ENCODE results near the gene WT1. TPM values are rescaled to one million over a fixed set of nuclear protein-coding genes. Genes with fewer than 3 reads are reported as not detected.

Gene WT1
- total RNA-seq, 1 experiment from 2014 or later = not detected

DNA sequence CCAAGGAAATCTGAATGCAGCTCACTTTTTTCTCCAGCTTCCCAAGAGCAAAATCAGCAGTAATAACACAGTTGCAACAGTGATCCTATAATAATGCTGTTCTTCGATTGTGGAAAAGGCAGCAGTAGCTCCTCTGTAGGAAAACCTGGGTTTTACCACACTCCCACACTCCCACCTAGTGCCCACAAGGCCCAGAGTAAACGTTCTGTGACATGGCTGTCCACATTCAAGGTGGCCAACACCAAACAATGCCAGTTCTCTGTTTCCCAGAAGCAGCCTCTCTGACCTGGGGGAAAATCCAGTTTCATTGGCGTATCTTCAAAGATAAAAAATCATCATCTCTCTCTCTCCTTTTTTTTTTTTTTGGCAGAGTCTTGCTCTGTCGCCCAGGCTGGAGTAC is 40.2 kb downstream of the WT1 start (continued):
- no peak for TF ChIP-seq TEAD4 (CRISPR knock-in tag; IDR thresholded peaks at IDR 0.05)
- TF ChIP-seq, protein P1, sequence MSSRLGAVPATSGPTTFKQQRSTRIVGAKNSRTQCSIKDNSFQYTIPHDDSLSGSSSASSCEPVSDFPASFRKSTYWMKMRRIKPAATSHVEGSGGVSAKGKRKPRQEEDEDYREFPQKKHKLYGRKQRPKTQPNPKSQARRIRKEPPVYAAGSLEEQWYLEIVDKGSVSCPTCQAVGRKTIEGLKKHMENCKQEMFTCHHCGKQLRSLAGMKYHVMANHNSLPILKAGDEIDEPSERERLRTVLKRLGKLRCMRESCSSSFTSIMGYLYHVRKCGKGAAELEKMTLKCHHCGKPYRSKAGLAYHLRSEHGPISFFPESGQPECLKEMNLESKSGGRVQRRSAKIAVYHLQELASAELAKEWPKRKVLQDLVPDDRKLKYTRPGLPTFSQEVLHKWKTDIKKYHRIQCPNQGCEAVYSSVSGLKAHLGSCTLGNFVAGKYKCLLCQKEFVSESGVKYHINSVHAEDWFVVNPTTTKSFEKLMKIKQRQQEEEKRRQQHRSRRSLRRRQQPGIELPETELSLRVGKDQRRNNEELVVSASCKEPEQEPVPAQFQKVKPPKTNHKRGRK (CRISPR knock-in tag; IDR thresholded peaks at IDR 0.05; ENCODE audit: borderline replicate concordance) = no peak
- no peak for TF ChIP-seq HMGA2 (CRISPR knock-in tag; IDR thresholded peaks at IDR 0.05)

DNA sequence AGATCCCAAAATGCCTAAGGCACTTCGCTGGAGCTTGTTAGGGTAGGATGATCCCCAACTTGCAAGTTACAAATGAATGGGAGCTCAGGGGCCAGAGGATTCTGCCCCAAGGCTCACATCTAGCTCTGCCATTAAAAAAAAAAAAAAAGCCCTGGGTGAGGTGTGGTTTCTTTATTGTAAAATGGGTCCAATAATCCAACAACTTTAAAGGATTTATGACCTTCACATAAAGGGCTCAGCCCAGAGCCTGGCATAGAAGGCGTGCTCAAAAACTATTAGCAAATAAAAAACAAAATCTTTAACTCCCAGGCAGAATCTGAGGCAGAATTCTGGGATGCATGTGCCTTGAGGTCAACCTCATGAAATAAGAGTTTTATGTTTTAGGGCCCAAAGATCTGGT is 42.5 kb downstream of the WT1 start:
- TF ChIP-seq, protein P2, sequence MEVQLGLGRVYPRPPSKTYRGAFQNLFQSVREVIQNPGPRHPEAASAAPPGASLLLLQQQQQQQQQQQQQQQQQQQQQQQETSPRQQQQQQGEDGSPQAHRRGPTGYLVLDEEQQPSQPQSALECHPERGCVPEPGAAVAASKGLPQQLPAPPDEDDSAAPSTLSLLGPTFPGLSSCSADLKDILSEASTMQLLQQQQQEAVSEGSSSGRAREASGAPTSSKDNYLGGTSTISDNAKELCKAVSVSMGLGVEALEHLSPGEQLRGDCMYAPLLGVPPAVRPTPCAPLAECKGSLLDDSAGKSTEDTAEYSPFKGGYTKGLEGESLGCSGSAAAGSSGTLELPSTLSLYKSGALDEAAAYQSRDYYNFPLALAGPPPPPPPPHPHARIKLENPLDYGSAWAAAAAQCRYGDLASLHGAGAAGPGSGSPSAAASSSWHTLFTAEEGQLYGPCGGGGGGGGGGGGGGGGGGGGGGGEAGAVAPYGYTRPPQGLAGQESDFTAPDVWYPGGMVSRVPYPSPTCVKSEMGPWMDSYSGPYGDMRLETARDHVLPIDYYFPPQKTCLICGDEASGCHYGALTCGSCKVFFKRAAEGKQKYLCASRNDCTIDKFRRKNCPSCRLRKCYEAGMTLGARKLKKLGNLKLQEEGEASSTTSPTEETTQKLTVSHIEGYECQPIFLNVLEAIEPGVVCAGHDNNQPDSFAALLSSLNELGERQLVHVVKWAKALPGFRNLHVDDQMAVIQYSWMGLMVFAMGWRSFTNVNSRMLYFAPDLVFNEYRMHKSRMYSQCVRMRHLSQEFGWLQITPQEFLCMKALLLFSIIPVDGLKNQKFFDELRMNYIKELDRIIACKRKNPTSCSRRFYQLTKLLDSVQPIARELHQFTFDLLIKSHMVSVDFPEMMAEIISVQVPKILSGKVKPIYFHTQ (CRISPR knock-in tag; IDR thresholded peaks at IDR 0.05) = no peak
- TF ChIP-seq JAZF1 (CRISPR knock-in tag; IDR thresholded peaks at IDR 0.05) (no peak), SMAD4 (CRISPR knock-in tag; IDR thresholded peaks at IDR 0.05) (no peak), ZNF671 (CRISPR knock-in tag; IDR thresholded peaks at IDR 0.05) (no peak), ZNF317 (CRISPR knock-in tag; IDR thresholded peaks at IDR 0.05; ENCODE audit: borderline replicate concordance, low read depth) (no peak), RELA (CRISPR knock-in tag; IDR thresholded peaks at IDR 0.05; ENCODE audit: borderline replicate concordance) (no peak), NR2C2 (CRISPR knock-in tag; IDR thresholded peaks at IDR 0.05) (no peak), NFYB (CRISPR knock-in tag; conservative IDR thresholded peaks at IDR 0.05; ENCODE audit: low read depth) (no peak)
- TF ChIP-seq, protein P3, sequence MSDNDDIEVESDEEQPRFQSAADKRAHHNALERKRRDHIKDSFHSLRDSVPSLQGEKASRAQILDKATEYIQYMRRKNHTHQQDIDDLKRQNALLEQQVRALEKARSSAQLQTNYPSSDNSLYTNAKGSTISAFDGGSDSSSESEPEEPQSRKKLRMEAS (CRISPR knock-in tag; IDR thresholded peaks at IDR 0.05) = no peak
- Mint-ChIP-seq H3K4me1 (peaks cover 3% of the 10 kb centered on the region), H3K27ac (no peak overlapping the region), H3K9me3 (no peaks in the 10 kb centered on the region), H3K4me3 (no peak overlapping the region), H3K27me3 (ENCODE audit: low read depth) (no peaks in the 10 kb centered on the region; the same call in none of the 2 replicates), H3K36me3 (no peaks in the 10 kb centered on the region)
- DNase-seq (ENCODE audit: low spot score) = no peak
- ATAC-seq = no peak
- CTCF ChIA-PET = interaction anchor here (0.9 kb wide), 1 partner anchor 19 kb away, joined by 4 read pairs; no protein-coding TSS in a partner anchor
- POLR2A ChIA-PET = no interaction called here

DNA sequence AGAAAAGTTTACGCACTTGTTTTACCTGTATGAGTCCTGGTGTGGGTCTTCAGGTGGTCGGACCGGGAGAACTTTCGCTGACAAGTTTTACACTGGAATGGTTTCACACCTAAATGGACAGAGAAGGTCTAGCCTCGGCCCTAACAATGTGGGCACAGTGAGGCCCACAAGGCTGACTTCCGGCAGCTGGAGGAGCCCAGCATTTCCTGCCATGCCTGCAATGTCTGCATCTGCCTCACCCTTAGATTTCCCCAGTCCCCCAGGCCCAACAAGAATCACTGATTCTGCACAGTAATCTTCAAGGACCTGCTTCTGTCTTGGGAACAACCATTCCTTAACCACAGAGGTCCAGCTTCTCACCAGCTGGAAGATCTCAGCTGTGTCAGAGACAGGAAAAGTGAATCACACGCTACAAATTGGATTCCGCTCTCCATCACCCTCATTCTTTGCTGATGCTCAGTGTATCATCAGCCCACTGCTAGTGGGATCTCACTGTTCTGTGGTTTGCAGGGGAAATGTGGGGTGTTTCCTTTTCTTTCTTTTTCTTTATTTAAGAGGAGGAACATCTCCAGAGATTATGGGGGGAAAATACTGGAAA is 43.3 kb downstream of the WT1 start:
- POLR2A ChIA-PET = no interaction called here
- Mint-ChIP-seq H3K4me1 (peaks cover 6% of the 10 kb centered on the region), H3K27ac (no peak overlapping the region), H3K9me3 (no peaks in the 10 kb centered on the region), H3K27me3 (ENCODE audit: low read depth) (no peaks in the 10 kb centered on the region; the same call in 1 of the 2 replicates), H3K36me3 (no peaks in the 10 kb centered on the region), H3K4me3 (no peak overlapping the region)
- ATAC-seq (no peak), DNase-seq (ENCODE audit: low spot score) (no peak)
- CTCF ChIA-PET = interaction anchor here (0.9 kb wide), 1 partner anchor 18 kb away, joined by 4 read pairs; no protein-coding TSS in a partner anchor
- TF ChIP-seq ZNF138 (CRISPR knock-in tag; conservative IDR thresholded peaks at IDR 0.05) (no peak), NR1H2 (CRISPR knock-in tag; IDR thresholded peaks at IDR 0.05) (no peak), TEAD1 (CRISPR knock-in tag; IDR thresholded peaks at IDR 0.05) (no peak), ZNF671 (CRISPR knock-in tag; IDR thresholded peaks at IDR 0.05) (no peak), ZNF219 (CRISPR knock-in tag; IDR thresholded peaks at IDR 0.05; ENCODE audit: borderline replicate concordance) (no peak), ZNF232 (CRISPR knock-in tag; IDR thresholded peaks at IDR 0.05) (no peak), NFE2L1 (CRISPR knock-in tag; IDR thresholded peaks at IDR 0.05) (no peak), SP1 (CRISPR knock-in tag; conservative IDR thresholded peaks at IDR 0.05) (no peak), ZNF317 (CRISPR knock-in tag; IDR thresholded peaks at IDR 0.05; ENCODE audit: borderline replicate concordance, low read depth) (no peak), FOXP1 (CRISPR knock-in tag; IDR thresholded peaks at IDR 0.05; ENCODE audit: borderline replicate concordance) (no peak), GRHL2 (CRISPR knock-in tag; IDR thresholded peaks at IDR 0.05; ENCODE audit: insufficient replicate concordance, severe bottlenecking) (no peak)
- TF ChIP-seq, protein P2 (CRISPR knock-in tag; IDR thresholded peaks at IDR 0.05) = no peak
- TF ChIP-seq, protein P4, sequence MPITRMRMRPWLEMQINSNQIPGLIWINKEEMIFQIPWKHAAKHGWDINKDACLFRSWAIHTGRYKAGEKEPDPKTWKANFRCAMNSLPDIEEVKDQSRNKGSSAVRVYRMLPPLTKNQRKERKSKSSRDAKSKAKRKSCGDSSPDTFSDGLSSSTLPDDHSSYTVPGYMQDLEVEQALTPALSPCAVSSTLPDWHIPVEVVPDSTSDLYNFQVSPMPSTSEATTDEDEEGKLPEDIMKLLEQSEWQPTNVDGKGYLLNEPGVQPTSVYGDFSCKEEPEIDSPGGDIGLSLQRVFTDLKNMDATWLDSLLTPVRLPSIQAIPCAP (CRISPR knock-in tag; IDR thresholded peaks at IDR 0.05) = no peak
- TF ChIP-seq, protein P5, sequence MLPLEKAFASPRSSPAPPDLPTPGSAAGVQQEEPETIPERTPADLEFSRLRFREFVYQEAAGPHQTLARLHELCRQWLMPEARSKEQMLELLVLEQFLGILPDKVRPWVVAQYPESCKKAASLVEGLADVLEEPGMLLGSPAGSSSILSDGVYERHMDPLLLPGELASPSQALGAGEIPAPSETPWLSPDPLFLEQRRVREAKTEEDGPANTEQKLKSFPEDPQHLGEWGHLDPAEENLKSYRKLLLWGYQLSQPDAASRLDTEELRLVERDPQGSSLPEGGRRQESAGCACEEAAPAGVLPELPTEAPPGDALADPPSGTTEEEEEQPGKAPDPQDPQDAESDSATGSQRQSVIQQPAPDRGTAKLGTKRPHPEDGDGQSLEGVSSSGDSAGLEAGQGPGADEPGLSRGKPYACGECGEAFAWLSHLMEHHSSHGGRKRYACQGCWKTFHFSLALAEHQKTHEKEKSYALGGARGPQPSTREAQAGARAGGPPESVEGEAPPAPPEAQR (CRISPR knock-in tag; IDR thresholded peaks at IDR 0.05) = no peak
